ENCODE results near the gene GOLGA8J. TPM values are rescaled to one million over a fixed set of nuclear protein-coding genes. Genes with fewer than 3 reads are reported as not detected.
"Not testable (repeated sequence)": the region's sequence is repeated elsewhere in the genome, so short reads cannot be mapped to it uniquely, and the experiment has no call there.

GOLGA8J gene
- total RNA-seq, 2 experiments from 2014 or later: 0.65 TPM; not detected in 1

DNA sequence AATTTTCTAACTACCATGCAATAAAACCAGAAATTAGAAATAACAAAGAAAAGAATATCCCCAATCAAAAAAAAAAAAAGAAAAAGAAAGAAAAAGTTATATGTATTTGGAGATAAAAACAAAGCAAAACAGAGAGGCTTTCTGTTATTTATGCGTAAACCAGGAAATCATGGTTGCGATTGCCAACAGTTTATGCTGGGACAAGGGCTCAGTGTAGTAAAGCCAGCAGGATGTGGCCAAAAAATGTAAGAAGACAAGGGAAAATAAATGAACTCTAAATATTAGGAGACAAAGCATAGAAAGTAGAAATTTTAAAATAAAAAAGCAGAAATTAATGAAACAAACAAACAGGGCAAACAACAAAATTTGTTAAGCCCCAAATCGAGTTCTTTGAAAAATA lies 27.2 kb upstream of the GOLGA8J start:
- CTCF ChIA-PET: no interaction called here
- POLR2A ChIA-PET: no interaction called here
- Mint-ChIP-seq H3K4me3 (no peak overlapping the region), H3K27me3 (peaks cover 11% of the 10 kb centered on the region), H3K27ac (no peak overlapping the region), H3K4me1 (no peaks in the 10 kb centered on the region), H3K36me3 (ENCODE audit: low read depth) (no peaks in the 10 kb centered on the region), H3K9me3 (no peaks in the 10 kb centered on the region)
- no peak for DNase-seq

DNA sequence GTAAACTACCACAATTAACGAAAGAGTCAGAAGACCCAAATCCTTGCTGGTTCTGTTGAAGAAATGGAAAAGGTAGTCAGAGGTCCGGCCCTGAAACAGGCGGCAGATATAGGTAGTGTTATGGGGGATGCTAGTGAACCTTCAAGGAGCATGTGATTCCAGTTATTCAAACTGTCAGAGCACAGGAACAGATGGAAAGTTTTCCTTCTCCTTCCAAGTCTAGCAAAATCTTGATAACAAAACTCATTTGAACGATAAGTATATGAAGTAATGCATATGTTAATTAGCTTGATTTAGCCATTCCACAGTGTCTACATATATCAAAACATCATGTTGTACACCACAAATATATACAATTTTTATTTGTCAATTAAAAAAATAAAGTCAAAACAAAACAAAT lies 26.6 kb upstream of the GOLGA8J start:
- Mint-ChIP-seq H3K9me3 (no peaks in the 10 kb centered on the region), H3K4me3 (no peak overlapping the region), H3K4me1 (no peaks in the 10 kb centered on the region), H3K27ac (no peak overlapping the region), H3K36me3 (ENCODE audit: low read depth) (no peaks in the 10 kb centered on the region), H3K27me3 (peaks cover 11% of the 10 kb centered on the region)
- DNase-seq: no peak
- ChIA-PET POLR2A (no interaction called here), CTCF (no interaction called here)

DNA sequence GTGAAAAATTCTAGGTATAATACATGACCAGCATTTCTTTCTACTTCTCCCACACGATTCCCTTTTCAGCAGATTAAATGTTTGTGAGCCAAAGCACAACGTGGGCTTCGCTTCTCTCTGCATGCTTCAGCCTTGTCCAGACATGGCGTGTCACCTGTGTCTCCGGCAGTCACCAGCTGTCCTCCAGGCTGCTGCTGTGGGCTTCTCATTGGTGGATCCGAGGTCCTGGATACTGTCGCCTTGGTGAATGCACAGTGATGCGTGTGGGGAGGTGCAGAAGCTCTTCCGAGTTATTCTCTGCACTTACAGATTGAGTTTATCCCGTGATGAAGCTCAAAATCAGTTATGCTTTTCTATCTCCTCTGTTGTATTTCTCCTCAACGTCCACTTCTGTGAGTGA lies 23.0 kb upstream of the GOLGA8J start:
- no peaks in the 10 kb centered on the region for H3K36me3 Mint-ChIP-seq (ENCODE audit: low read depth)
- POLR2A ChIA-PET: no interaction called here
- no peak overlapping the region for H3K4me3 Mint-ChIP-seq
- H3K4me1 Mint-ChIP-seq: no peaks in the 10 kb centered on the region
- H3K27ac Mint-ChIP-seq: no peak overlapping the region
- no peaks in the 10 kb centered on the region for H3K27me3 Mint-ChIP-seq
- CTCF ChIA-PET: interaction anchor here (1.1 kb wide), 1 partner anchor 9 kb away, joined by 3 read pairs; no protein-coding TSS in a partner anchor
- DNase-seq: no peak
- H3K9me3 Mint-ChIP-seq: no peaks in the 10 kb centered on the region

DNA sequence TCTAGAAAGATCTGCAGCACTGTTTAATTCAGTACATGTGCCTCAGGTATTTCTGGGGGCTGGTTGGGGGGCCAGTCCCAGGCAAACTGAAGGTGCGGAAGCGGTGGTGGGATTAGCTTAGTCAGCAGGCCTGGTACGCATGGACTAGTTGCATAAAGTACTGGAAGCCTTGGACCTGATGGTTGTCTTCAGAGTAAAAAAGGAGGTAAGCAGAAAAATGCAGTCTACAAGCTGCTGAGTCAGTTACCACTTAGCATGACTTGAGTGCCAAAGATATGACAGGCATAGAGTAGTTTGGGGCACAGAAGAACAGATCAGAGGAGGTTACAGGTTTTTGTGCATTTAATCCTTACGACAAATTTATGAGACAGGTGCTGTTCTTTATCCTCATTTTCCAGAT lies 19.9 kb upstream of the GOLGA8J start:
- POLR2A ChIA-PET: no interaction called here
- no peaks in the 10 kb centered on the region for H3K4me1 Mint-ChIP-seq
- DNase-seq: no peak
- CTCF ChIA-PET: no interaction called here
- H3K27me3 Mint-ChIP-seq: no peaks in the 10 kb centered on the region
- H3K9me3 Mint-ChIP-seq: no peaks in the 10 kb centered on the region
- H3K27ac Mint-ChIP-seq: no peak overlapping the region
- no peaks in the 10 kb centered on the region for H3K36me3 Mint-ChIP-seq (ENCODE audit: low read depth)
- no peak overlapping the region for H3K4me3 Mint-ChIP-seq

DNA sequence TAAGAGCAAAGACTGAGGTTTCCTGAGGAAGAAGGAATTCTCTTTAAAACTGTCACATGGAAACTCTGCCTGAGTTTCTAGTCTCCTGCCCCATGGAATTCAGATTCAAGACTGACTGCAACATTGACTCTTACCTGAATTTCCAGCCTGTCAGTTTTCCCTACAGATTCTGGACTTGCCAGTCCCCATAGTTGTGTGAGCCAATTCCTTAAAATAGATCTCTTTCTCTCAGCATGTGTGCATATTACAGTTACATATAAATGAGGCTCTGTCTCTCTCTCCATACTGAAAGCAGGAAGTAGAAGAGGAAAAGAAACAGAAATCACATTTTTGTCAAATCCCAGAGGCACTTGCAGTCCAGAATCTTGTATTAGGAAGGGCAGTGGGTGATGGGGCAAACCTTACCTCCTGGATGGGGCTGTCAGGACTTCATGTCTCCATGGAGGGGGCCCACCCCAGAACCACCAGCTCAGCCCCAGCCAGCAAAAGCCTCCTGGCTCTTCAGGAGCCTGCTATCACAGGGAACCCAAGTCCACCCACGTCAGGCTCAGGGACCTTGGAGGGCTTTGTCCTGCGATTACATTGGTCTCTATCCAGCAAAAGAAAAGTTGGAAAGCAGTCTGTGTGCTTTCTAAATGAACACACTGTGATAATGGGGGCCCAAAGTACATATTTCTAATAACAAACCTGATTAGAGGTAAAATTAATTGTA lies 18.8 kb upstream of the GOLGA8J start:
- ChIA-PET POLR2A (no interaction called here), CTCF (no interaction called here)
- DNase-seq: no peak

DNA sequence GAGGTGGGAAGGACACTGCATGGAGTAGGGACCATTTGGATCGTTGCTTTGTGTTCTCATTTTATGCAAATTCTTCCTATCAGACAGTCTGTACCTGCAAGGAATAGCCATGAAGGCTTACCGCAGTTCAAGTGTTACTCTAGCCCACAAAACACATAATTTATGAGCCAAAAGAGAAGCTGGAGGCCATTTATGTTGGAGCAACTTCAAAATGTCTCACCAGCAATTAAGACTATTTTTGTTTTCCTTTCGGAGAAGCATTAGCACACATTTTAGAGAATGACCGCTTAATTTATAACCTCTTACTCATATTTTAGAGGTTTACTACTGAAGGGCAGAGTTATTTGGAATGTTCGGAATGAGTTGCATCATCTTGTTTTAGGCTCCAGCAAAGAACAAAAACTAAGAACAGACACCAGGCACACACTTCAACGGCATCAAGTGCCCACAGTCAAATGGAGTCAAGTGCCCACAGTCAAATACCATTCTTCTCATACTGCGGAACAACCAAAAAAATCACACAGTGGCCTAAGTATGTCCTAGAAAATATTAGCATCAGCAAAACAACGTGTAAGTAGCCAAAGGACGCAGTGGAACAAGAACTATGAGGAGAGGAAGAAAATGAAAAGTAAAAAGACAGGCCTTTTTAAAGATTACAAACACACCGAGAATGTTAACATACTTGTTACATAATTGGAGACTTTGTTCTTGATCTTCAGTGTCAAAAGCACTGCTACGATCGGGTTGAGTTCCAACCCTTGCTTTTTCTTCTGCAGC lies 17.5 kb upstream of the GOLGA8J start:
- DNase-seq: no peak
- H3K36me3 Mint-ChIP-seq (ENCODE audit: low read depth): no peaks in the 10 kb centered on the region
- ChIA-PET POLR2A (no interaction called here), CTCF (no interaction called here)
- no peaks in the 10 kb centered on the region for H3K9me3 Mint-ChIP-seq
- H3K4me1 Mint-ChIP-seq: no peaks in the 10 kb centered on the region
- no peaks in the 10 kb centered on the region for H3K27me3 Mint-ChIP-seq
- no peak overlapping the region for H3K4me3 Mint-ChIP-seq
- H3K27ac Mint-ChIP-seq: no peak overlapping the region

More for the DNA sequence above, 18.8 kb upstream of the GOLGA8J start:
- H3K27me3 Mint-ChIP-seq: no peaks in the 10 kb centered on the region
- H3K4me3 Mint-ChIP-seq: no peak overlapping the region
- H3K36me3 Mint-ChIP-seq (ENCODE audit: low read depth): no peaks in the 10 kb centered on the region
- H3K4me1 Mint-ChIP-seq: no peaks in the 10 kb centered on the region
- no peak overlapping the region for H3K27ac Mint-ChIP-seq
- H3K9me3 Mint-ChIP-seq: no peaks in the 10 kb centered on the region

DNA sequence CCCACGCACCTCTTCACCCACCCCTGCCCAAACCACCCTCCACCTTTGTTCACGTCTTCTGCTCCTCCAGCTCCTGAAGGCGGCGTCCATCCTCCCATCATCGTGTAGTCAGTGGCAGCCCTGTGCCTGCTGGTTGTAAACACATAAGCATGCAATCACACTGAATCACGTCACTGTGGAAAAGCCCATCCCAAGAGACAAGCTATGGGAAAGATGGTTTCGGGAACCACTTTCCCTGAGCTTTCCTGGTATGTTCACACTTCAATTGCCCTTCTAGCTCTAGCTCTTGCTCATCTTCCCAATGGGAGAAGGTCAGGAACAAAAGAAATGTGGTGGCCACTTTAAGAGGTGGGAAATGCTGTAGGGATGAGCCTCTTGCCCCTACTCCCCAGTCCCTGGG lies 14.4 kb upstream of the GOLGA8J start:
- H3K4me1 Mint-ChIP-seq: no peaks in the 10 kb centered on the region
- H3K27me3 Mint-ChIP-seq: no peaks in the 10 kb centered on the region
- H3K4me3 Mint-ChIP-seq: no peak overlapping the region
- H3K36me3 Mint-ChIP-seq (ENCODE audit: low read depth): no peaks in the 10 kb centered on the region
- no peak for DNase-seq
- CTCF ChIA-PET: no interaction called here
- no peak overlapping the region for H3K27ac Mint-ChIP-seq
- POLR2A ChIA-PET: no interaction called here
- no peaks in the 10 kb centered on the region for H3K9me3 Mint-ChIP-seq

DNA sequence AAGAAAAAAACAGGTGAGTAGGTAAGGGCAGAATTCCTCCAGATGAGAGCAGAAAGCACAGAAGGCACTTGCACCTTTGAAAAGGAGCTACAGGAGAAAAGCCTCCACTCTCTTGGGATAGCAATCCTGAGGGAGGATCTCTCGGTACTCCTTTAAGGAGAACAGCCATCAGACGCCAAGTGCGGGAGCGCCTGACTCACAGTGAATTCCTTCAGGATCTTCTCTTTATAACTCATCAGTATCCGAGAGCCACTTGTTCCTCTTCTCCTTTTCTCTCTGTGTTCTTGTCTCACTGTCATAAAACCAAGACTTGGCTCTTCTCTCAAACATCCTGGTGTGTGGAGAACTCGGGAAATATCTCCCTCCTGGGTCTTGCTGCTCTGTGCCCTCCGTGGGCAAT lies 10.1 kb upstream of the GOLGA8J start:
- ChIA-PET CTCF (no interaction called here), POLR2A (no interaction called here)
- H3K27ac Mint-ChIP-seq: no peak overlapping the region
- DNase-seq: no peak
- no peaks in the 10 kb centered on the region for H3K9me3 Mint-ChIP-seq
- H3K27me3 Mint-ChIP-seq: peaks cover 8% of the 10 kb centered on the region
- no peak overlapping the region for H3K4me3 Mint-ChIP-seq
- H3K36me3 Mint-ChIP-seq (ENCODE audit: low read depth): no peaks in the 10 kb centered on the region
- no peaks in the 10 kb centered on the region for H3K4me1 Mint-ChIP-seq

DNA sequence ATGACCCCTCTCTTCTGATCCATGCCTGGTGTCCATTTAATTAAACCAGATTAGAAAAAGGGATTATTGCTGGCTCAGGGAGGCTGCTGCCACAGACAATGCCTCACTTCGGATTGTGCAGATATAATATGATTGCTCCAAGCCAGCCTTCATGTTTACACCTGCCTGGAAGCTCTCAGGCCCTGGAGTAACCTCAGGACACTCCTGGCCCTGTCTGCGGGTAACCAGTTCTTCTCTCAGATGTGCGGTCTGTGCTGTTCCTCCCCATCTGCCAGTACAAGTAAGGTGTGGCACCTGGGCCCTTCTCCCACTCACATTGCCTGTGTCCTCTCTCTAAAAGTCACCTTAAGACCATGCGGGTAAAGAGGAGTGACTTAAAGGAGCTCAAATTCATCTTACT lies 8.8 kb upstream of the GOLGA8J start:
- no peaks in the 10 kb centered on the region for H3K9me3 Mint-ChIP-seq
- ChIA-PET POLR2A (no interaction called here), CTCF (no interaction called here)
- peaks cover 13% of the 10 kb centered on the region for H3K27me3 Mint-ChIP-seq
- no peak overlapping the region for H3K4me3 Mint-ChIP-seq
- no peak for DNase-seq
- H3K4me1 Mint-ChIP-seq: no peaks in the 10 kb centered on the region
- H3K36me3 Mint-ChIP-seq (ENCODE audit: low read depth): no peaks in the 10 kb centered on the region
- no peak overlapping the region for H3K27ac Mint-ChIP-seq

DNA sequence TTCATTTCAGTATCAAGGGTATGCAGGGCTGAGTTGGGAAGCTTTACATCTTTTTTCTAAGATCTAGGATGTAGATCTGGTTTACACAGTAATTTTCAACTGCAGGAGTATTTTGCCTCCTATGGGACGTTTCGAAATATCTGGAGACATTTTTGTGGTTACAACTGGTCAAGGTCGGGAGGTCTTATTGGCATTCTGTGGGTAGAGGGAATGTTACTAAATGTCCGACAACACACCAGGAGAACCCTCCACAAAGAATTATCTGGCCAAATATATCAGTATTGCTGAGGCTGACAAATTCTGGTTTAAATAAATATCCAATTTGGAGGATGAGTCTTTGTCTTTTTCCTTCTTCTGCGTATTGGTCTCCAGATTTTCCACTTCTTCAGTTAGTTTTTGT lies 1.9 kb upstream of the GOLGA8J start:
- H3K9me3 Mint-ChIP-seq, H3K4me3 Mint-ChIP-seq, POLR2A ChIA-PET: not testable (repeated sequence)

DNA sequence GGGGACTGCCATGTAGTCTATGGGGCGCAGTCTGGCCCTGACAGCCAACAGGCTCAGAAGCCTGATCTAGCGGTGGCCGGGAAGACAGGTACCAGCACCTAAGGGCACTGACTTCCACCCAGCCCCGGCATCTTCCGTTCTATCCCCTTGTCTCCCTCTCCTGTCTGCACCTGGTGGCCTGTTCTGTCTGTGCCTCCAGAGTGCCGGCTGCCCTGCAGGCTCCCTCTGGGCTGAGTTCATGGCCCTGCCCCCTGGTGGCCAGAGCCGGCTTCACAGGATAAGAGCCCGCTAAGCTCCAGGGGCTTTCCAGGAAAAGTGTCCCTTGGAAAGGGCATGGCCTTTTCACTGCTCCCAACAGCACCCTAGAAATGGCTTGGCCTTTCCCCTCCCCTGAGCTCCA lies 15.1 kb downstream of the GOLGA8J start:
- H3K36me3 Mint-ChIP-seq (ENCODE audit: low read depth); POLR2A ChIA-PET; H3K27me3 Mint-ChIP-seq; H3K4me3 Mint-ChIP-seq; H3K9me3 Mint-ChIP-seq; H3K4me1 Mint-ChIP-seq; DNase-seq; H3K27ac Mint-ChIP-seq; CTCF ChIA-PET: not testable (repeated sequence)

More for the DNA sequence above, 1.9 kb upstream of the GOLGA8J start:
- DNase-seq; H3K27ac Mint-ChIP-seq; CTCF ChIA-PET; H3K4me1 Mint-ChIP-seq; H3K36me3 Mint-ChIP-seq (ENCODE audit: low read depth): not testable (repeated sequence)
- H3K27me3 Mint-ChIP-seq: peaks cover 11% of the 10 kb centered on the region

DNA sequence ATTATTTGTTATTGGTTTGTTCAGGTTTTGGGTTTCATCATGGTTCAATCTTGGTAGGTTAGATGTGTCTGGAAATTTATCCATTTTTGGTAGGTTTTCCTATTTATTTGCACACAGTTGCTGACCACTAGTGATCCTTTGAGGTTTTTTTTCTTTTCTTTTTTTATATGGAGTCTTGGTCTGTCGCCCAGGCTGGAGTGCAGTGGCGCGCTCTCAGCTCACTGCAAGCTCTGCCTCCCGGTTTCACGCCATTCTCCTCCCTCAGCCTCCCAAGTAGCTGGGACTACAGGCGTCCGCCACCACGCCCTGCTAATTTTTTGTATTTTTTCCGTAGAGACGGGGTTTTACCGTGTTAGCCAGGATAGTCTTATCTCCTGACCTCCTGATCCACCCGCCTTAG lies 20.1 kb downstream of the GOLGA8J start:
- H3K9me3 Mint-ChIP-seq; DNase-seq; H3K4me1 Mint-ChIP-seq; H3K4me3 Mint-ChIP-seq; H3K27me3 Mint-ChIP-seq; H3K27ac Mint-ChIP-seq; POLR2A ChIA-PET; CTCF ChIA-PET; H3K36me3 Mint-ChIP-seq (ENCODE audit: low read depth): not testable (repeated sequence)

DNA sequence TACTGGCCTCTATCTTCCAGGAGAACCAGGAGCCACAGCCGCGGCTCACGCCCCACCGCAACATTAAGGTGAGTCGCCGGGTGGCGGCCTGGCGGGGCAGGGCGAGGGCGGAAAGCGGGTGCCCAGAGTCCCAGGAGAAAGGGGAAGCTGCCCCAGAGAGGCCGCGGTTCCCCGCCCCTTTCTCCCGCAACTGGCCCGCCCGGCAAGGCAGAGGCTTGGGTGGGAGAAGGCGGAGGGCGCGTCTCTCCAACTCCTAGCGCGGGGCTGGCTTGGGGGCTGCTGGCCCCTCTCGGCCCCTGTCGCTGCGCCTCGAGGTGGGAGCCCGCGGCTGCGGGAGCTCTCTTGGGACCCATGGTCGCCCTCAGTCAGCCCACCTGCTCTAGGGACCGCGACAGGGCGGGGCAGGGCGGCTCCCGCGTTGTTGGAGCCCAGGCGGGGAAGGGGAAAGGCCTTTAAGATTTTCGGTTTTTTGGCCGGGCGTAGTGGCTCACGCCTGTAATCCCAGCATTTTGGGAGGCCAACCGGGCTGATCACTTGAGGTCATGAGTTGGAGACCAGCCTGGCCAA lies 21.3 kb downstream of the GOLGA8J start:
- POLR2A ChIA-PET; H3K27ac Mint-ChIP-seq; CTCF ChIA-PET; H3K4me3 Mint-ChIP-seq; H3K36me3 Mint-ChIP-seq (ENCODE audit: low read depth); DNase-seq; H3K9me3 Mint-ChIP-seq; H3K27me3 Mint-ChIP-seq; H3K4me1 Mint-ChIP-seq: not testable (repeated sequence)

DNA sequence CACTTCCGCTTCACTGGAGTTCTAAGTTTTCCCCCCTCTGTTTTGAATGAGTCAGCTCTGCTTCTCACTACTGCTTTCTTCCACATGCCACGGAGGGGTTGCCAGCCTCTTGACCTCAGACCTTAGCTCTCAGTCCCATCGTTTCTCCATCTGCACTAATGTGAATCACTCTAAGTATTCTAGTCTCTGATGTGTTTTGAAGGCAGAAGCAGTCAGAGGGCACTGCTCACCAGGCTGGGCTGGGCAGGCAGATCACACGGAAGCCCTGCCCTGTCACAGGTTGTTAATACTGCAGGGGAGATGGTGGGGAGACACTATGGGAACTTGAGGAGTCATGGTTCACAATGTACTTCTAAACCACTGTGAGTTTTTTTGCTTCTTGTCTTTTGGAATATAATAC lies 27.8 kb downstream of the GOLGA8J start:
- H3K36me3 Mint-ChIP-seq (ENCODE audit: low read depth); DNase-seq; H3K4me3 Mint-ChIP-seq; H3K4me1 Mint-ChIP-seq; H3K9me3 Mint-ChIP-seq; CTCF ChIA-PET; H3K27me3 Mint-ChIP-seq; H3K27ac Mint-ChIP-seq; POLR2A ChIA-PET: not testable (repeated sequence)

Data from activated CD4-positive, alpha-beta T cell treated with anti-CD3 and anti-CD28 coated beads, Interleukin-2, amount 10 ng/mL, durations not matched to agents 7 days and 5 days (primary cell).